ENCODE results near the gene PRSS50. TPM values are rescaled to one million over a fixed set of nuclear protein-coding genes. Genes with fewer than 3 reads are reported as not detected.

Gene PRSS50
- total RNA-seq, 1 donor from 2014 or later: not detected

DNA sequence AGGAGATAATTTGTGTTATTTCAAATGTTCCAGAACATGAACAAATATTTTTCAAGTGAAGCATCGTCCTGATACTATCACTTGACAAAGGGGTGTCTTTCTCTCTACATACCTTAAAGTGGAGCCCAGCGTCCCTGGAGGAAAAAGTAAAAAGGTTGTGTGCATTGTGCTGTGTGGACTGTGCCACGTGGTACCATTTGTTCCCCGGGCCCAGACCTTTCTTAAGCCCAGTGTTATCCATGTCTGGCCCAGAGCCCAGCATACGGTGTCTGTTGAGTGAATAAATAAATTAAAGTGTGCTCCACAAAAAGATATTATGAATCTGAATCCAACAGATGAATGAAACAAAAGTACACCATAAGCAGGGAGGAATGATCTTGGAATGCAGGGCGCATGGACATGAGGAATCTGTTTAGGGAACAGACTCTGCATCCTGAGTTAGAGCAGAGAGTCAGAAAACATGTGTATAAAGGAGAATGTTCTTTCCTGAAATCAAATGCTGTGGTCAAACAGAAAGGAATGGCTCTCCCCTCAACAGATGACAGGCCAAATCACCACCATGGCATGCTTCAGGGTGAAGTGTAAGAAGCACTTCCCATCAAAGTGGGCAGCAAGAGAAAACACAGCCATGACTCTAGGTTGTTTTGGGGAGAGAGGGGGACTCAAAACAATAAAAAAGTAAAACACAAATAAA is 8.1 kb upstream of the PRSS50 start:
- DNase-seq (ENCODE audit: low spot score): peak; percentile 86

DNA sequence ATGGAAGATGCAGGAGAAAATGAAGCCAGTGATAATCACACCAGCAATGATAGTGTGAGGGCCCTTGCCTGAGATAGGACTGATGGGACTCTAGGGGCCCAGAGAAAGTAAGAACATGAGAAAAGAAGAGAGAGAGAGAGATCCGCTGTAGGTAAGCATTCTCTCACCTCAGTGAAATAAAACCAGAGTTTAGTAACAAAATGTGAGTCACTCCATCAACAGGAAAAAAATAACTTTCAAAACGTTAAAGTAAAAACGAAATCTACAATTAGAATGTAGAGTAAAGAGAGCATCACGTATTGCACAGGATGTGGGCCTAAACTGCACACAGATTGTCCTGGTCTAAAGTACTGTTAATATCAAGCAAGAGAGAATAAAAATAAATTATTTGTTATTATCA is 6.8 kb upstream of the PRSS50 start:
- no peak for DNase-seq (ENCODE audit: low spot score)

DNA sequence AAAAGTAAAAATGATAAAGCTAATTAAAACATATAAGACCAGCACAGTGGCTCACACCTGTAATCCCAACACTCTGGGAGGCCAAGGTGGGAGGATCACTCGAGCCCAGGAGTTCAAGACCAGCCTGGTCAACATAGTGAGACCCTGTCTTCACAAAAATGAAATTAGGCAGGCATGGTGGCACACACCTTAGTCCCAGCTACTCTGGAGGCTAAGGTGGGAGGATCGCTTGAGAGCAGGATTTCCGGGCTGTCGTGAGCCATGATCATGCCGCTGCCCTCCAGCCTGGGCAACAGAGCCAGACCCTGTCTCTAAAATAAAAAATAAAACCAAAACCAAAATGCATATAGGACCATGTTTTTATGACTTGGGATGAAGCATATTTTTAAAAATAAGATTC is 4.8 kb upstream of the PRSS50 start:
- no peak for DNase-seq (ENCODE audit: low spot score)

GRCh38 chr3:46721009-46721408 is 3.3 kb upstream of the PRSS50 start:
- no peak for DNase-seq (ENCODE audit: low spot score)

- no peak for DNase-seq (ENCODE audit: low spot score)
Observed at GRCh38 chr3:46719735-46720271, 2.1 kb upstream of the PRSS50 start.

DNA sequence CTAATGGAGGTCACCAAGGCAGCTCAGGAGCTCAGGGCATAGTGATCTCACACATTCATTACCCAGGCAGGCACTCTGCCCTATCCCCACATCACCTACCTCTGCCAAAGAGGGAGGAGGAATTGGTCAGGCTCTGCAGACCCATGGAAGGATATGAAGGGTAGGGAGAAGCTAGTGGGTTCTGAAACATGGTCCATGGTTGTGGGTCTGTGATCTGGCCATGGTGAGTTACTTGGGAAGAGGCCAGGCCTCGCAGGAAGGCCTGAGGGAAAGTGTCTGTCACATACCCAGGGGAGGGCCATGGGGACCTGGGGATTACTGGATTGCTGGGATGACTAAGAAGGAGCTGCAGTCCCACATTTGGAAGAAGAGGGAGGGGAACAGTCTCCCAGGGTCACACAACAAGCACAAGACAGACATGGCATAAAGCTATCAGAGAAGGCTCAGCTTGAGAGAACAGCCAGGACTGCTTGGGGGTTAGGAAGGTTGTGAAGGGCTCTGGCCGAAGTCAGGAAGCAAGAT is 1.4 kb upstream of the PRSS50 start:
- DNase-seq (ENCODE audit: low spot score): no peak

DNA sequence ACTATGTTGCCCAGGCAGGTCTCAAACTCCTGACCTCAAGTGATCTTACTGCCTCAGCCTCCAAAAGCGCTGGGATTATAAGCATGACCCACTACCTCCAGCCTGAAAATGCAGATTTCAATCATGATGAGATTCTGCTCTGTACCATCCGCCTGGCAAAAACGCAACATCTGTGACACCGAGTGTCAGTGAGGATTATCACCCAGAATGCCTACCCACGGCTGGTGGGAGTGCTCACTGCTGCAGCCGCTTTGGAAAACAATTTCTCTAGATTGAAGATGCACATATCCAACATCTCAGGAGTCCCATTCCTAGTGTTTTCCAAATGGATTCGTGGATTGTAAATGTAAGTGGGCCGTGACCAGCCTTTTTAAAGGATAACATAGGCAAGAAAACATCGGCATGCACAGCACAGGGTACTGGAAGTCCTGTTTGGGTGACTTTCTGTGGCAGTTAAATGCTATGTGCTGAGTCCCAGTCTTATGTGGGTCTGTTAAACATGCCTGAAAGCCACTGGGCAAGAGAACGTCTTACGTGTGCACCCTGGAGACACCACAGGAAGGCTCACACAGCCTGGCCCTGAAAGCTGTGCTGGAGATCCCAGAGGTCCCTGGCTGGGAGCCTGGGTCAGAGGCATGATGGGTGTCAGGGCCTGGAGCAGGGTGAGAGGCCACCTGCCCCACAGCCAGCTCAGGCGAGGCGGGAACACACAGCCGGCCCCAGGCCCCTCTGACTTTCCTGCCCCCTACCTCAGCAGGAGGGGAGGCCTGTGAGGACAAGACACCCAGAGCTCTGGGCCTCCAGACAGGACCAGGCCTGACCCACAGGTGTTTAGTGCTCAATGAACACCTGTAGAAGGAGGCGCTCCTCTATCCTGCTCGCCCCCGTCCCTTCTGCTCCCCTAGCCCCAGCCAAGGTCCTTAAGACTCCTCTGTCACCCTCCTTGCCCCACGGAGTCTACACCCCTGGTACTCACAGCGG is 918 bp downstream of the PRSS50 start:
- DNase-seq (ENCODE audit: low spot score): no peak

- DNase-seq (ENCODE audit: low spot score): no peak
Observed at GRCh38 chr3:46715507-46716175, 2.0 kb downstream of the PRSS50 start.

DNA sequence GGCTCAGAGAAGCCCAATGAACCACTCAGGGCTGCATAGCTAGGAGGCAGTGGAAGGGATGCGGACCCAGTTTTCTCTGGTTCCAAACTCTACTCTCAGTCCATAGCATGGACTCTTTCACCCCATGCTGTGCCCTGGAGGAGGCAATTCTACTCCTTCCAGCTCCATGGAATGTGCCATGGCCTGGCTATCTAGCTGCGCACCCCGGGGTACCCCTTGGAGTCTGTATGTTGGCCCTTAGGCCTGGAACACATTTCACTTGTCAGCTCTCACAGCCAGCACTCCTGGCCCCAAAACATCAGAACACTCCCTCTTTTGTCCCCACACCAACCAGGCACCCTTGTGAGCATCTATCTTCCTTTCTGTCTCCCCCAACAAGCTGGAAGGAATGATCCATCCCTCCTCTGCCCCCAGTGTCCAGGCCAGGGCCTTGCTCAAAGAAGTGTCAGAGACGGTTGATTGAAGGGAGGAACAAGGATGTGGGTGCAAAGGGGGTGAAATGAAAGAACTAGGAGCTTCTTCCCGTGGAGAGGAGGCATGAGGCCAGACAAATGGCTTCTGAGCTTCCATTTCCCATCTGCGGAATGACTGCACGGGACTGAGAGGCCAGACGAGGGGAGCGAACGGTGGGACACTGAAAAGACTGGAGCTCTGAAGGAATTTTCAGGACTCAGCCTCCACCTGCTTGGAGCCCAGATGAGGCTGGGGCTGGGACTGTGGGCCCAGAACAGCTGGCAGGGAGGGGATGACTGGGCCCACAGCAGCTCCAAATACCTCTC is 2.8 kb downstream of the PRSS50 start:
- DNase-seq (ENCODE audit: low spot score): no peak

DNA sequence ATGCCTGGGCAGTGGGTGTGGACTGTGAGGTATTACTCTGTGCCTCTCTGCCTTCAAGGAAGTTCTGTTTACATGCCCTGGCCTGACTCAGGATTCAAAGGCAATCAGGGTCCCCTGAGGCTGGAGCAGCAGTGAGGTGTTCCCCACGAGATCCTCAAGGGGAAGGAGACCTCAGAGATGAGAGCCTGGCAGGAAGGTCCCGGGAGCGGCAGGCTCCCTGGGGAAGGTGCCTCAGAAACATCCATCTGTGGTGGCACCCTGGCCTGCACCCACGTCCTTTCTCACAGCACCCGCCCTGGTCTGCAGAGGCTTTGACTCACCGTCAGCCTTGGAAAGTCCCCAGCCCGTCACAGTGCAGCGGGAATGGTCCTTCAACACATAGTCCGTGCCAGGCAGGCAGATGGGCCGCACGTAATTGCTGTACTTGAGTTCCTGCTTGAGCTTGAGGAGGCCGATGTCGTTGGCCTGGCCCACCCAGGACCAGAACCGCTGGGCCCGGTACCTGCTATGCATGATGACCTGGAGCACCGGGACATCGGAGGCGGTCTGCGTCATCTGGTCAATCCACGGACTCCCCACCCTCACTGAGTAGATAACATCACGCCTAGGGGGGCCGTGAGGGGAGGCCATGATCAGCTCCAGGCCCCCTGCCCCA is 3.6 kb downstream of the PRSS50 start:
- DNase-seq (ENCODE audit: low spot score): no peak

GRCh38 chr3:46713050-46713897 is 4.4 kb downstream of the PRSS50 start:
- DNase-seq (ENCODE audit: low spot score): no peak

DNA sequence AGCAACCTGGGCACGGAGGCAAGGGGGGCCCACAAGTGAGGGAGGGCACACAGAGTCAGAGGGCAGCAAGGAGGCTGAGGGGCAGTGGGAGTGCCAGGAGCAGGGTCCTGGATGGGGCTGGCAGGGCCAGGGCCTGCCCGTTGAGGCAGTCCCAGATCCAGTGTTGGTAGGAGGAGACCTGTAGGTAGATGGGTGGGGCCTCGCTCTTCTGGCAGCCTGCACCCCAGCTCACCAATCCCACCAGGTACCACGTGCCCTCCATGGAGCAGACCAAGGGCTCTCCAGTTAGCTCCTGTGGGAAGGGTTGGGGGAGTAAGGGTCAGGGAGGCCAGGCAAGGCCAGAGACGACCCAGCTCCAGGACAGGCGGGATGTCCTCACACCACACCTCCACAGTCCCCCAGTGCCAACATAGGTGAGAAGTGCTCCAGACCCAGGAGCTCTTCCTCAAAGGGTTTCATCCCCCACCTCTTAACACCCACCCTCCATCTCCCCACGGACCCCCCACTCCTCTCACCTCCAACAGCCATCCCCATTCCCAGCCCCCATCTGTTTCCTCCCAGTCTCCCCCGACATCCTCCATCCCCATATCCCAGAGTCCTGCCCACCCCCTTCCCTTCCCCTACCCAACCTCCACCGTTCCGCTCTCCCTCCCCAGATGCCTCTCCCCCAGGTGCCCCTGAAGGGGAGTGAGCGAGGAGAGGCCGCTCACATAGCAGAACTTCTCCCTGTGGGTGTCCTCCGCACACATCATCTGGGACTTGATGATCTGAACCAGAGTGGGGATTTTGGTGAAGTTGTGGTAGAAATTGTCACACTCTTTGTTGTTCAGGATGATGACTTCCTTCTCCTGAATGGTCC is 5.2 kb downstream of the PRSS50 start:
- DNase-seq (ENCODE audit: low spot score): no peak

GRCh38 chr3:46711760-46712159 is 5.9 kb downstream of the PRSS50 start:
- no peak for DNase-seq (ENCODE audit: low spot score)

DNA sequence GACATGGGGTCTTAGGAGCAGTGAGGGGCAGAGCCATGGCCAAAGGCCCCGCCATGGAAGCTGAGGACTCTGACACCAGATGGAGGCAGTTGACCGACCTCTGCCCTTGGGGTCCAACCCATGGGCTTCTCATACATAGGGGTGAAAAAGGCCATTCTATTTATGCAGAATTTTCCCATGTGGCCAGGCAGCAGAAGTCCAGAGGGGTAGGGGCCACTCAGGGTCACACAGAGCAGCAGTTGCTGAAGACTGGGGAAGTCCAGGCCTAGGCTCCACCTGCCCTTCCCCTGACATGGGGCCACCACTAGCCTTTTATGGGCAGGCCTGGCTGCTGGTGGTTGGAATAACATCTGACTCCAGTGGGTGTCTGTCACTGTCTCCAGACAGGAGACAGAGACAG is 6.4 kb downstream of the PRSS50 start:
- no peak for DNase-seq (ENCODE audit: low spot score)

GRCh38 chr3:46710671-46711295 is 6.9 kb downstream of the PRSS50 start:
- DNase-seq (ENCODE audit: low spot score): no peak

DNA sequence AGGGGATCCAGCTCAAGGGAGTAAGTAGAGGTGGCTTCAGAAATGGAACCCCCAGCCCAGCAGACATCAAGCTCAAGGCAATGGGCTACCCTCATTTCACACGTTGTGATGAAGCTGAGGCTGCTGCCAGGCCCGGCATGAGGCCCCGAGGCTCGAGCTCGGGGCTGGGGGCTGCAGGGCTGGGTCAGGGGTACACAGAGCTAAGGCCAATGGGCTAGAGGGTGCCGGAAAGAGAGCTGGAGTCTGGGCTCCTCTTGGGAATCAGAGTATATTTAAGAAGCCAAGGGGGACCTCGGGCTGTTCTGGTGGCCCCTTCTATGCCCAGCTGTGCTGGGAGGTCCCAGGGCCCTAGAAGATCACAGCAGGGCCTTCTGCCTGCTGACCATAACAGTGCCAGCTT is 7.4 kb downstream of the PRSS50 start:
- DNase-seq (ENCODE audit: low spot score): no peak

GRCh38 chr3:46709721-46710120 is 7.9 kb downstream of the PRSS50 start:
- no peak for DNase-seq (ENCODE audit: low spot score)

DNA sequence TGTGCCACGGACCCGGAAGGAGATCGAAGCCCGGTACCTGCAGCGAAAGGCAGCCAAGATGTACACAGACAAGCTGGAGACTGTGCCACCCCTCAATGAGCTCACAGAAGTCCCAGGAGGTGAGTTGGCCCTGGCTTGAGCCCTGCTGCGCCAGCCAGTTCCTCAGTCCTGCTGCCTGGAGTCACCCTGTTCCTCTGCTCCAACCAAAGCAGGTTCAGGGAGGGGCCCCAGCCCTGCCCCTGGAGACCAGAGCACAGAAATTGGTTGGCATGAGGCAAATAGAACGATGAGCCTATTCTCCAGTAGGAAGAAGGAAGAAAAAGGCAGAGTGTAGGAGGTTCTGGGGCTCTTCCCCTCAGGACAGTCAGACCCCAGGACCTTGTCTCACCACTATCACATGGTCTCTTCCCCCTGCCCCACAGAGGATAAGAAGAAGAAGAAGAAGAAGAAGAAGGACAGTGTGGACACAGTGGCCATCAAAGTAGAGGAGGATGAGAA is 8.5 kb downstream of the PRSS50 start:
- DNase-seq (ENCODE audit: low spot score): no peak
